Measurements from ENCODE around the gene ODAD4. TPM values are rescaled to one million over a fixed set of nuclear protein-coding genes. Genes with fewer than 3 reads are reported as not detected.

Gene ODAD4
- total RNA-seq, 1 donor from 2014 or later, result 0.98 TPM

GRCh38 chr17:41910701-41911391 is 19.6 kb upstream of the ODAD4 start:
- Mint-ChIP-seq H3K27me3 (ENCODE audit: low read depth, unreplicated experiment) (no peaks in the 10 kb centered on the region), H3K36me3 (ENCODE audit: low read depth, unreplicated experiment) (peaks cover 41% of the 10 kb centered on the region), H3K9me3 (ENCODE audit: unreplicated experiment) (no peaks in the 10 kb centered on the region), H3K27ac (ENCODE audit: unreplicated experiment) (peak overlapping the region; percentile 85), H3K4me3 (ENCODE audit: unreplicated experiment) (peak overlapping the region; percentile 50), H3K4me1 (ENCODE audit: low read depth, unreplicated experiment) (peaks cover 61% of the 10 kb centered on the region)
- Histone ChIP-seq H3K4me2 (ENCODE audit: low read length) (peak overlapping the region; percentile 65), H3K9ac (ENCODE audit: low read length) (peak overlapping the region; percentile 73), H4K20me1 (ENCODE audit: insufficient read depth, low read length) (peaks cover 80% of the 10 kb centered on the region), H3K79me2 (ENCODE audit: insufficient read depth, low read length) (peaks cover 76% of the 10 kb centered on the region), H3K27ac (ENCODE audit: low read depth, low read length) (peak overlapping the region; percentile 88), H2AFZ (ENCODE audit: low read depth, low read length) (no peak overlapping the region), H3K4me3 (ENCODE audit: insufficient read depth, low read depth, low read length) (no peak overlapping the region), H3K4me1 (ENCODE audit: insufficient read depth, low read length) (peaks cover 67% of the 10 kb centered on the region), H3K36me3 (ENCODE audit: insufficient read depth, low read length) (peaks cover 53% of the 10 kb centered on the region), H3K9me3 (ENCODE audit: insufficient read depth, low read depth, low read length) (no peaks in the 10 kb centered on the region), H3K27me3 (ENCODE audit: insufficient read depth, low read length) (no peaks in the 10 kb centered on the region)
- peak; percentile 84 for FAIRE-seq
- TF ChIP-seq EZH2 (IDR thresholded peaks at IDR 0.05; ENCODE audit: insufficient read depth, low read length), result no peak
- no peak for TF ChIP-seq CTCF (IDR thresholded peaks at IDR 0.05; ENCODE audit: insufficient read depth, low read depth, low read length)
- peak; percentile 99 for DNase-seq (ENCODE audit: low read depth)

- peaks cover 57% of the 10 kb centered on the region for H3K4me1 Mint-ChIP-seq (ENCODE audit: low read depth, unreplicated experiment)
- peak overlapping the region; percentile 66 for H3K27ac Mint-ChIP-seq (ENCODE audit: unreplicated experiment)
- peaks cover 35% of the 10 kb centered on the region for H3K36me3 Mint-ChIP-seq (ENCODE audit: low read depth, unreplicated experiment)
Measured at GRCh38 chr17:41912925-41913324, 17.5 kb upstream of the ODAD4 start.

More at GRCh38 chr17:41912925-41913324, 17.5 kb upstream of the ODAD4 start:
- DNase-seq (ENCODE audit: low read depth) (no peak), FAIRE-seq (no peak)
- peaks cover 37% of the 10 kb centered on the region for H3K36me3 ChIP-seq (ENCODE audit: insufficient read depth, low read length)
- Mint-ChIP-seq H3K4me3 (ENCODE audit: unreplicated experiment) (no peak overlapping the region), H3K27me3 (ENCODE audit: low read depth, unreplicated experiment) (no peaks in the 10 kb centered on the region), H3K9me3 (ENCODE audit: unreplicated experiment) (no peaks in the 10 kb centered on the region)
- H3K4me1 ChIP-seq (ENCODE audit: insufficient read depth, low read length), result peaks cover 67% of the 10 kb centered on the region
- H3K27ac ChIP-seq (ENCODE audit: low read depth, low read length), result peak overlapping the region; percentile 4
- no peak overlapping the region for H3K4me3 ChIP-seq (ENCODE audit: insufficient read depth, low read depth, low read length)
- H3K9me3 ChIP-seq (ENCODE audit: insufficient read depth, low read depth, low read length), result no peaks in the 10 kb centered on the region
- H3K9ac ChIP-seq (ENCODE audit: low read length), result no peak overlapping the region
- no peak overlapping the region for H2AFZ ChIP-seq (ENCODE audit: low read depth, low read length)
- H4K20me1 ChIP-seq (ENCODE audit: insufficient read depth, low read length), result peaks cover 82% of the 10 kb centered on the region
- no peaks in the 10 kb centered on the region for H3K27me3 ChIP-seq (ENCODE audit: insufficient read depth, low read length)
- H3K4me2 ChIP-seq (ENCODE audit: low read length), result no peak overlapping the region
- no peak for TF ChIP-seq CTCF (IDR thresholded peaks at IDR 0.05; ENCODE audit: insufficient read depth, low read depth, low read length)
- no peak for TF ChIP-seq EZH2 (IDR thresholded peaks at IDR 0.05; ENCODE audit: insufficient read depth, low read length)
- peaks cover 79% of the 10 kb centered on the region for H3K79me2 ChIP-seq (ENCODE audit: insufficient read depth, low read length)
